GM23338 (cell line): ENCODE measurements around the gene PDZD11. TPM values are rescaled to one million over a fixed set of nuclear protein-coding genes. Genes with fewer than 3 reads are reported as not detected.
"Not testable (repeated sequence)": the region's sequence is repeated elsewhere in the genome, so short reads cannot be mapped to it uniquely, and the experiment has no call there.

Experiments used
- ATAC-seq: fragments of 200-7000 bp; cut with Tn5 transposase; 3 replicates; pipeline ENCODE4 v1.9.1; 2020
- DNase-seq: peaks from one replicate; pipeline ENCODE4 v3.0.0-alpha.2; 2015; ENCODE audit warnings: low spot score
- H2AFZ ChIP-seq: fragments of 200-600 bp; sonication (generic); 2 replicates; pipeline ENCODE4 v1.8.0; 2016; ENCODE audit warnings: antibody characterized with exemption, mild to moderate bottlenecking, moderate library complexity
- H3F3A ChIP-seq: fragments of 200-600 bp; sonication (generic); replicated peaks from 2 replicates; pipeline ENCODE4 v1.8.0; 2017; ENCODE audit warnings: antibody characterized with exemption, mixed run types, low read depth
- H3K27ac ChIP-seq: fragments of 200-600 bp; sonication (generic); 2 replicates; pipeline ENCODE4 v1.6.1; 2016; ENCODE audit warnings: low read depth
- H3K27me3 ChIP-seq: fragments of 200-600 bp; sonication (generic); 2 replicates; pipeline ENCODE4 v1.8.0; 2016; ENCODE audit warnings: mild to moderate bottlenecking, mixed run types, moderate library complexity; ENCODE audit not compliant: insufficient read depth
- H3K36me3 ChIP-seq: fragments of 200-600 bp; sonication (generic); 2 replicates; pipeline ENCODE4 v1.8.0; 2016; ENCODE audit warnings: mild to moderate bottlenecking; ENCODE audit not compliant: insufficient read depth
- H3K4me1 ChIP-seq: fragments of 200-600 bp; sonication (generic); 2 replicates; pipeline ENCODE4 v1.8.0; 2016; ENCODE audit warnings: mild to moderate bottlenecking, moderate library complexity; ENCODE audit not compliant: insufficient read depth
- H3K4me2 ChIP-seq: fragments of 200-600 bp; sonication (generic); 2 replicates; pipeline ENCODE4 v1.7.1; 2017; ENCODE audit warnings: mixed run types
- H3K4me3 ChIP-seq: fragments of 200-600 bp; sonication (generic); 2 replicates; pipeline ENCODE4 v1.6.1; 2016; ENCODE audit warnings: mixed run types
- H3K79me2 ChIP-seq: fragments of 200-600 bp; sonication (generic); replicated peaks from 2 replicates; pipeline ENCODE4 v1.8.0; 2017; ENCODE audit warnings: mild to moderate bottlenecking; ENCODE audit not compliant: insufficient read depth
- H3K9me2 ChIP-seq: fragments of 200-600 bp; sonication (generic); 2 replicates; pipeline ENCODE4 v1.8.0; 2017; ENCODE audit not compliant: insufficient read depth
- H4K20me1 ChIP-seq: fragments of 200-600 bp; sonication (generic); replicated peaks from 2 replicates; pipeline ENCODE4 v1.8.0; 2017; ENCODE audit warnings: mild to moderate bottlenecking; ENCODE audit not compliant: insufficient read depth
- H3K27ac Mint-ChIP-seq: 2 replicates; pipeline ENCODE4 v1.8.0; 2020; ENCODE audit warnings: inconsistent platforms, mild to moderate bottlenecking, moderate library complexity, mixed read lengths
- H3K27me3 Mint-ChIP-seq: 3 replicates; pipeline ENCODE4 v1.8.0; 2022; ENCODE audit warnings: low read depth, mild to moderate bottlenecking, moderate library complexity, mixed read lengths, inconsistent platforms; ENCODE audit not compliant: insufficient read depth, poor library complexity
- H3K36me3 Mint-ChIP-seq: 3 replicates; pipeline ENCODE4 v1.8.0; 2021; ENCODE audit warnings: low read depth, mild to moderate bottlenecking, inconsistent platforms, moderate library complexity, mixed read lengths
- H3K4me1 Mint-ChIP-seq: 3 replicates; pipeline ENCODE4 v1.8.0; 2020; ENCODE audit warnings: mild to moderate bottlenecking, inconsistent platforms, mixed read lengths
- H3K4me3 Mint-ChIP-seq: 3 replicates; pipeline ENCODE4 v1.8.0; 2021; ENCODE audit warnings: moderate library complexity, mild to moderate bottlenecking, inconsistent platforms, mixed read lengths
- H3K9me3 Mint-ChIP-seq: 3 replicates; pipeline ENCODE4 v1.8.0; 2020; ENCODE audit warnings: moderate library complexity, mild to moderate bottlenecking, inconsistent platforms, mixed read lengths
- CREB1 ChIP-seq: fragments of 250-450 bp; sonication (Bioruptor Pico); IDR thresholded peaks from 2 replicates; pipeline ENCODE4 v1.5.0; 2020; ENCODE audit warnings: low read depth, mild to moderate bottlenecking, moderate library complexity
- CTCF ChIP-seq, 2 experiments: fragments of 200-600 bp in 1 of 2; sonication (generic) in 1 of 2; conservative IDR thresholded peaks; 2 replicates each; pipeline versions ENCODE4 v1.5.1 to v1.6.1; 2016 to 2017; ENCODE audit warnings: antibody characterized with exemption in 2 of 2, low read depth in 2 of 2, mild to moderate bottlenecking in 2 of 2, moderate library complexity in 1 of 2
- ETS1 ChIP-seq: IDR thresholded peaks from 2 replicates; pipeline ENCODE4 v1.6.1; 2016; ENCODE audit warnings: antibody characterized with exemption
- EZH2 ChIP-seq: fragments of 200-600 bp; sonication (generic); IDR thresholded peaks from one replicate; pipeline ENCODE4 v1.8.0; 2017; ENCODE audit warnings: antibody characterized with exemption, mild to moderate bottlenecking, low read depth; ENCODE audit not compliant: unreplicated experiment
- EZH2phosphoT487 ChIP-seq: fragments of 200-600 bp; sonication (generic); IDR thresholded peaks from one replicate; pipeline ENCODE4 v1.8.1; 2018; ENCODE audit warnings: antibody characterized with exemption; ENCODE audit not compliant: unreplicated experiment
- POLR2AphosphoS5 ChIP-seq: IDR thresholded peaks from 2 replicates; pipeline ENCODE4 v1.6.1; 2016; ENCODE audit warnings: antibody characterized with exemption, low read depth
- REST ChIP-seq: IDR thresholded peaks from one replicate; pipeline ENCODE4 v1.6.1; 2018; ENCODE audit warnings: antibody characterized with exemption; ENCODE audit not compliant: unreplicated experiment
- STAT1 ChIP-seq: IDR thresholded peaks from one replicate; pipeline ENCODE4 v1.6.1; 2016; ENCODE audit warnings: antibody characterized with exemption; ENCODE audit not compliant: unreplicated experiment
- ZNF114 ChIP-seq: fragments of 250-450 bp; sonication (Bioruptor Pico); IDR thresholded peaks from 2 replicates; pipeline ENCODE4 v1.5.0; 2020; ENCODE audit warnings: mild to moderate bottlenecking, moderate library complexity
- ZNF331 ChIP-seq: fragments of 250-450 bp; sonication (Bioruptor Pico); IDR thresholded peaks from 2 replicates; pipeline ENCODE4 v1.5.0; 2020; ENCODE audit warnings: low read depth, mild to moderate bottlenecking, moderate library complexity
- ZNF462 ChIP-seq: fragments of 250-450 bp; sonication (Bioruptor Pico); IDR thresholded peaks from 2 replicates; pipeline ENCODE4 v1.5.0; 2020; ENCODE audit warnings: mild to moderate bottlenecking, moderate library complexity
- polyA plus RNA-seq: library from polyadenylated mRNA; unstranded; fragments of >200 nt; fragmentation: Nextera tagmentation; extraction: Ambion mirVana; gene quantifications from 2 replicates; pipeline ENCODE4 v1.2.1, GENCODE V29; 2016
- total RNA-seq: library from RNA; depleted of rRNA; stranded (reverse); fragments of >200 nt; shearing (Covaris generic); gene quantifications from 2 replicates; pipeline ENCODE4 v1.2.3, GENCODE V29; 2014

The PDZD11 gene
- total and polyA plus RNA-seq, 2 experiments from 2014 or later, result 30.2 to 67.6 TPM

- no peak overlapping the region for H3K4me3 Mint-ChIP-seq
- no peak overlapping the region for H3K4me2 ChIP-seq
- no peaks in the 10 kb centered on the region for H3K36me3 Mint-ChIP-seq
- H3K27me3 Mint-ChIP-seq, result no peaks in the 10 kb centered on the region
- no peaks in the 10 kb centered on the region for H4K20me1 ChIP-seq
- H2AFZ ChIP-seq, result no peak overlapping the region
- no peak overlapping the region for H3K4me3 ChIP-seq
- no peak overlapping the region for H3K27ac ChIP-seq
- H3K4me1 ChIP-seq, result no peaks in the 10 kb centered on the region
- H3K27ac Mint-ChIP-seq, result no peak overlapping the region
- H3K27me3 ChIP-seq, result no peaks in the 10 kb centered on the region
- no peak for TF ChIP-seq CREB1 (CRISPR knock-in tag)
- TF ChIP-seq STAT1, result no peak
- TF ChIP-seq POLR2AphosphoS5, result no peak
- no peak for TF ChIP-seq EZH2phosphoT487
- no peak for TF ChIP-seq REST
- TF ChIP-seq ZNF462 (CRISPR knock-in tag), result no peak
- no peak for TF ChIP-seq ZNF114
- no peak for TF ChIP-seq EZH2
- no peak for TF ChIP-seq CTCF (conservative IDR thresholded peaks at IDR 0.05; ENCODE audit: low read depth in 2 of 2)
- TF ChIP-seq ETS1, result no peak
- no peak for TF ChIP-seq ZNF331
- no peak for ATAC-seq
- no peaks in the 10 kb centered on the region for H3K79me2 ChIP-seq
- no peaks in the 10 kb centered on the region for H3K9me3 Mint-ChIP-seq
- no peak for DNase-seq
- no peaks in the 10 kb centered on the region for H3K36me3 ChIP-seq
- H3K4me1 Mint-ChIP-seq, result peaks cover 12% of the 10 kb centered on the region
- H3F3A ChIP-seq, result no peaks in the 10 kb centered on the region
- no peaks in the 10 kb centered on the region for H3K9me2 ChIP-seq
Measured at GRCh38 chrX:70244881-70245280, 44.8 kb downstream of the PDZD11 start.

- H3K27ac ChIP-seq, DNase-seq, H3K4me3 ChIP-seq, H2AFZ ChIP-seq, H3K9me3 Mint-ChIP-seq, H3K9me2 ChIP-seq, H3F3A ChIP-seq, H3K4me3 Mint-ChIP-seq, H3K79me2 ChIP-seq, H3K4me1 ChIP-seq, H3K27ac Mint-ChIP-seq, H4K20me1 ChIP-seq, H3K36me3 ChIP-seq, H3K4me2 ChIP-seq, ATAC-seq, H3K27me3 ChIP-seq, H3K36me3 Mint-ChIP-seq, H3K27me3 Mint-ChIP-seq: not testable (repeated sequence)
- H3K4me1 Mint-ChIP-seq, result peaks cover 12% of the 10 kb centered on the region
Measured at GRCh38 chrX:70243601-70244000, 46.1 kb downstream of the PDZD11 start.
